Loucy (cell line): Measurements from ENCODE around the gene CORO2B.

Source experiments
- H2AFZ ChIP-seq: fragments of 200-600 bp; sonication (generic); 2 replicates; pipeline ENCODE4 v1.6.0; 2016; ENCODE audit warnings: antibody characterized with exemption, mild to moderate bottlenecking, low read length, moderate library complexity
- H3F3A ChIP-seq: fragments of 200-600 bp; 2 replicates; pipeline ENCODE4 v1.6.0; 2016; ENCODE audit warnings: antibody characterized with exemption, low read depth, mild to moderate bottlenecking
- H3K27me3 ChIP-seq: fragments of 200-600 bp; sonication (generic); 2 replicates; pipeline ENCODE4 v1.6.1; 2014; ENCODE audit warnings: low read length, mild to moderate bottlenecking; ENCODE audit not compliant: insufficient read depth, poor library complexity, severe bottlenecking
- H3K36me3 ChIP-seq: fragments of 200-600 bp; sonication (generic); 2 replicates; pipeline ENCODE4 v1.6.1; 2016; ENCODE audit warnings: low read length; ENCODE audit not compliant: insufficient read depth
- H3K4me1 ChIP-seq: fragments of 200-600 bp; sonication (generic); 2 replicates; pipeline ENCODE4 v1.5.1; 2014; ENCODE audit warnings: low read length, mild to moderate bottlenecking; ENCODE audit not compliant: insufficient read depth, poor library complexity, severe bottlenecking
- H3K4me2 ChIP-seq: fragments of 200-600 bp; sonication (generic); 2 replicates; pipeline ENCODE4 v1.6.0; 2014; ENCODE audit warnings: antibody characterized with exemption, low read length, low read depth, mild to moderate bottlenecking; ENCODE audit not compliant: poor library complexity, severe bottlenecking
- H3K4me3 ChIP-seq: fragments of 200-600 bp; sonication (generic); 2 replicates; pipeline ENCODE4 v1.5.1; 2014; ENCODE audit warnings: low read length, mild to moderate bottlenecking, mixed read lengths; ENCODE audit not compliant: poor library complexity, severe bottlenecking
- H3K79me2 ChIP-seq: fragments of 200-600 bp; sonication (generic); 2 replicates; pipeline ENCODE4 v1.6.1; 2014; ENCODE audit warnings: low read length; ENCODE audit not compliant: insufficient read depth
- H3K9ac ChIP-seq: fragments of 200-600 bp; sonication (generic); 2 replicates; pipeline ENCODE4 v1.6.0; 2014; ENCODE audit warnings: mild to moderate bottlenecking, low read depth, low read length, moderate library complexity; ENCODE audit not compliant: poor library complexity, severe bottlenecking
- H3K9me2 ChIP-seq: fragments of 200-600 bp; sonication (generic); replicated peaks from 2 replicates; pipeline ENCODE4 v1.6.1; 2016; ENCODE audit warnings: low read depth, low read length, mixed read lengths
- H3K9me3 ChIP-seq: fragments of 200-600 bp; sonication (generic); 2 replicates; pipeline ENCODE4 v1.6.1; 2014; ENCODE audit warnings: mild to moderate bottlenecking, antibody characterized with exemption, low read length, low read depth; ENCODE audit not compliant: insufficient read depth
- H4K20me1 ChIP-seq: fragments of 200-600 bp; sonication (generic); 2 replicates; pipeline ENCODE4 v1.6.0; 2014; ENCODE audit warnings: antibody characterized with exemption, low read length, mild to moderate bottlenecking; ENCODE audit not compliant: insufficient read depth, poor library complexity, severe bottlenecking
- EZH2phosphoT487 ChIP-seq: fragments of 200-600 bp; IDR thresholded peaks from 2 replicates; pipeline ENCODE4 v1.6.1; 2018; ENCODE audit warnings: antibody characterized with exemption, mild to moderate bottlenecking, moderate library complexity, borderline replicate concordance
- TF ChIP-seq, protein P1 (sequence below): fragments of 200-600 bp; sonication (generic); conservative IDR thresholded peaks from 2 replicates; pipeline ENCODE4 v1.5.1; 2014; ENCODE audit warnings: mild to moderate bottlenecking, antibody characterized with exemption, low read length

Gene CORO2B

DNA sequence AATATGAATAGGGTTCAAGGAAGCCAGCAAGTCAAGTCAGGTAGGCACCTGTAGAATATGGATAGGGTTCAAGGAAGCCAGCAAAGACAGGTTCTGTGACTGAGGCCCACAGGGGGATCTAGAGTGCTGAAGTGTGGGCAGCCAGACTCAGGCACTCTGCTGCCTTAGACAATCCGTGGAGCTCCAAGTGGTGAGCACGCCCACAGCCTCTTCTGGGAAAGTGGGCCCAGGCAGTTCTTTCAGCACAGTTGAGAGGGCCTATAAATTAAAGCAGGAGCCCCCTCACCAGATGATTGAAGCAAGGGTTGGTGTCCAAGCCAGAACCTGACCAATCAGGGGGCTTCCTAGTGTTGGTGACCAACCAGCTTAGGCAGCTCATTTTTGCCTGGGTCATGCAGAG lies 190.9 kb downstream of the CORO2B start:
- Histone ChIP-seq H3K27me3 (no peaks in the 10 kb centered on the region), H3K36me3 (no peaks in the 10 kb centered on the region), H2AFZ (no peak overlapping the region), H4K20me1 (no peaks in the 10 kb centered on the region), H3K9ac (no peak overlapping the region), H3K4me3 (no peak overlapping the region), H3K4me1 (no peaks in the 10 kb centered on the region), H3K9me3 (no peaks in the 10 kb centered on the region), H3K9me2 (no peaks in the 10 kb centered on the region), H3F3A (no peaks in the 10 kb centered on the region), H3K79me2 (no peaks in the 10 kb centered on the region), H3K4me2 (no peak overlapping the region)
- TF ChIP-seq, protein P1, sequence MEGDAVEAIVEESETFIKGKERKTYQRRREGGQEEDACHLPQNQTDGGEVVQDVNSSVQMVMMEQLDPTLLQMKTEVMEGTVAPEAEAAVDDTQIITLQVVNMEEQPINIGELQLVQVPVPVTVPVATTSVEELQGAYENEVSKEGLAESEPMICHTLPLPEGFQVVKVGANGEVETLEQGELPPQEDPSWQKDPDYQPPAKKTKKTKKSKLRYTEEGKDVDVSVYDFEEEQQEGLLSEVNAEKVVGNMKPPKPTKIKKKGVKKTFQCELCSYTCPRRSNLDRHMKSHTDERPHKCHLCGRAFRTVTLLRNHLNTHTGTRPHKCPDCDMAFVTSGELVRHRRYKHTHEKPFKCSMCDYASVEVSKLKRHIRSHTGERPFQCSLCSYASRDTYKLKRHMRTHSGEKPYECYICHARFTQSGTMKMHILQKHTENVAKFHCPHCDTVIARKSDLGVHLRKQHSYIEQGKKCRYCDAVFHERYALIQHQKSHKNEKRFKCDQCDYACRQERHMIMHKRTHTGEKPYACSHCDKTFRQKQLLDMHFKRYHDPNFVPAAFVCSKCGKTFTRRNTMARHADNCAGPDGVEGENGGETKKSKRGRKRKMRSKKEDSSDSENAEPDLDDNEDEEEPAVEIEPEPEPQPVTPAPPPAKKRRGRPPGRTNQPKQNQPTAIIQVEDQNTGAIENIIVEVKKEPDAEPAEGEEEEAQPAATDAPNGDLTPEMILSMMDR: no peak

DNA sequence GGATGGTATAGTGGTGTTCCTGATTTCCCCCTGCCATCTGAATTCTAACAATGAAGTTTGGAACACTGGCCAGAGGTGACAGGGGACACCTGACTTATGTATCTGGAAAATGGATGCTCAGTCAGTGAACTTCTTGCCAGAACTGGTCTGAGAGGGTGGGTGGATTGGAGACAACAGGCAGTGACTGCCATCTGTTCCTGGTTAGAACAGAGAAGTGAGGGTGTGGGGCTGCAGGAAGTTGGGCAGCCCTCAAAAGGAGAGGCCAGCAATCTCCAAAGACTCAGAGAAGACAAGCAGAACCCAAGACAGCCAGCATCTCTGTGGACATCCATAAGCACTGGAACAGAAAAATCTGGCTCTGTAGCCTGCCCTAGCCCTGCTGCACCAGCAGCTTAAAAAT lies 191.4 kb downstream of the CORO2B start:
- H3K9me2 ChIP-seq: no peaks in the 10 kb centered on the region
- no peaks in the 10 kb centered on the region for H4K20me1 ChIP-seq
- H3F3A ChIP-seq: no peaks in the 10 kb centered on the region
- no peaks in the 10 kb centered on the region for H3K79me2 ChIP-seq
- H3K4me1 ChIP-seq: no peaks in the 10 kb centered on the region
- no peak overlapping the region for H3K4me2 ChIP-seq
- H2AFZ ChIP-seq: no peak overlapping the region
- H3K27me3 ChIP-seq: no peaks in the 10 kb centered on the region
- TF ChIP-seq, protein P1: no peak
- no peak for TF ChIP-seq EZH2phosphoT487
- no peaks in the 10 kb centered on the region for H3K36me3 ChIP-seq
- H3K4me3 ChIP-seq: no peak overlapping the region
- no peaks in the 10 kb centered on the region for H3K9me3 ChIP-seq
- H3K9ac ChIP-seq: no peak overlapping the region

DNA sequence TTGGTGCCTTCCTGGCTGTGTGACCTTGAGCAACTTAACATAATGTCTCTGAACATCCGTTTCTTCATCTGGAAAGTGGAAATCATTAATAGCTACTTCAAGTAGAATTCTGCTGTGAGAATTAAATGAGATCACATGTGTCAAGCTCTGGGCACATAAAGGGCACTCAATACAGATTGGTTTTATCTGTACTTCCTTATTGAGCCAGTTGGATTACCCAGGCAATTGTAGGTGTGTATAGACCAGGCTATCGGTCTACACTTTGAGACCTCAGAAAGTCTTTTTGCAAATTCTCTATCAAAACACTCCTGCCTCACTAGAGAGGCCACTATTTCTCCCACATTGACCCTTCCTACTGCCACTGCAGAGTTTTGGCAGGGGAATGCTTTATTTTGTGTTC lies 194.2 kb downstream of the CORO2B start:
- Histone ChIP-seq H3K79me2 (no peaks in the 10 kb centered on the region), H3K9me2 (no peaks in the 10 kb centered on the region), H4K20me1 (no peaks in the 10 kb centered on the region), H3F3A (no peaks in the 10 kb centered on the region), H3K4me2 (no peak overlapping the region), H3K27me3 (no peaks in the 10 kb centered on the region), H2AFZ (no peak overlapping the region), H3K4me1 (no peaks in the 10 kb centered on the region), H3K4me3 (no peak overlapping the region), H3K9ac (no peak overlapping the region), H3K9me3 (no peaks in the 10 kb centered on the region), H3K36me3 (peaks cover 11% of the 10 kb centered on the region; the same call in 1 of the 2 replicates)
- TF ChIP-seq EZH2phosphoT487: no peak
- TF ChIP-seq, protein P1: no peak
